GM18499 (cell line): ENCODE measurements around the gene CD44.
A peak's percentile ranks its signal among the peaks of the same experiment; 100 is the strongest.

Experiments used
- ATAC-seq: cut with Tn5 transposase; IDR thresholded peaks from one replicate; pipeline ENCODE4 v1.9.1; 2021; ENCODE audit warnings: moderate number of reproducible peaks; ENCODE audit not compliant: insufficient read depth, unreplicated experiment

CD44 gene

GRCh38 chr11:35154952-35155351, 16.0 kb downstream of the CD44 start:
- ATAC-seq = no peak

GRCh38 chr11:35155677-35156076, 16.7 kb downstream of the CD44 start:
- ATAC-seq = no peak

- no peak for ATAC-seq
Observed at GRCh38 chr11:35157814-35158700, 19.1 kb downstream of the CD44 start.

DNA sequence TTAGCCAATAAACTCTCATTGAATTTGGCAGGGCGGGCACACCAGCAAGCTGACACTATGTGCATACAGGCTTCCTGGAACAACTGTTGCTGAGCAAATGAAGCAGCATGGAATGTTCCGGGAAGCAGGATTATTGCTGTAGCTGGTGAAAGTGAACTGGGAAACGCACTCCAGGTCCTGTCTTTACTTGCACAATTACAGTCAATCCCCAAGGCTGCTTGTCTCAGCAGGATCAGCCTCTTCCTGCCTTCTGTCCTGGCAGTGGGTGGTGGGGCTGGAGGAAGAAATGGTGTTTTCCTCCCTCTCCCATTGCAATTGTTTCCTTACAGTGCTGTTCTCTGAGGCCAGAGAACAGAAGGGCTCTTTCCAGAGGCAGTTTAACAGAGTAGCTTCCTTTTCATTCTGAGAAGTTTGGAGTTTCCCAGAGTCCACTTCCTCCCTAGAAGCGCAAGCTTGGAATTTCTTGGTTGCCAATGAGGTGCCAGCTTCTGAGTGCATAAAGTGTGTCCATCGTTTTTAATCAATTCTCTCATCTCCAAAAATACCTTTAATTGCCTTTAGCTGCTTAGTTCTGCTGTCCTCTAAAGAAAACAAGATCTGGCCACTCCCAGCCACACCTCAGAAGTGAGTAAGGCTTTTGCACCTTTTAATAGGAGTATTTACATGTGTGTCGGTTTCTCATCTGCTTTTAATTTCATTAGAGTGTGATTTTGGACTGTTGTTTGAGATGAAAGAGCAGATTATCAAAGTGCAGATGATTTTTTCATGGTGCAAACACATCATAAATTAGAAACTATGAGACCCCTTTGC, 19.9 kb downstream of the CD44 start:
- no peak for ATAC-seq

DNA sequence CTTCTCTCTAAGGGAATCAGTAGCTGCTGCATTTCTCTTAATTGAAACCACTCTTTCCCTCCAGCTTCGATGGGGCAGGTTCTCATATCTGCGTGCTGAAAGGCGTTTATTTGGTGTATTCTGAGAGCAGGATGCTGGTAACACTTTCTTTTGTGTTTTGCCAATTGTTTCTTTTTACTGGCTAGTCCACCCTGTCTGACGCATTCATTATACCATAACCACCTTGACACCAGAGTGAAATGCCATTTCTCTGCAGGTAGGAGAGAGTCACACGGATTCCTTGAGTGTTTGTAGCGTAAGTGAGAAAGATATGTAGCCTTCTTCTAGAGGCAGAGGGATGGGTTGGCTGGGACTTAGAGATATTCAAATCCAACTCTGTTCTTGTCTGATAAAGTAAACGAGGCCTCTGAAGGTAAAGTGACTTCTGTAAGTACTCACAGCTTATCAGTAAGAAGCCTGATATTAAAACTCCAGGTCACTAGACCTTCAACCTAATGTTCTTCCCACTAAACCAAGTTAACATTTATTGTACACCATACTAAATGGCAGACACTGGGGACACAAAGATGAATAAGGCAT, 21.4 kb downstream of the CD44 start:
- ATAC-seq = no peak

GRCh38 chr11:35160902-35161597, 22.1 kb downstream of the CD44 start:
- no peak for ATAC-seq

GRCh38 chr11:35162745-35163144, 23.8 kb downstream of the CD44 start:
- ATAC-seq = no peak

DNA sequence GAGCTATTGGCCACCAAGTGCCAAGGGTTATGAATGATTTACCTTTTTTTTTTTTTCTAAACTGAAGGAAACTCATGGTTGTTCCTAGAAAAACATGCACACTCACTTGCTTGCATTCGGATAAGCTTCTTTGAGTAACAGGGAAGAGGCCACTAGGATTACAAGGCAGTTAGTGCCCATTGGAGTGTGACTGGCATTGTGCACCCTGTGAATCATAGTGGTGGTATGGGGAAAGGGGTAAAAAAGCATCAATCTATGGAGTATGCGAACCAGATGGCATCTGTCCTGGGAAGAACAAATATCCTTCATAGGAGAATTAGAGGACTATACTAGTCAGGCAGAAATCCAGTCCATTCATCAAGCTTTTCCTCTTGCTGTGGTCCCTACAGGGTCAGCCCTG, 24.2 kb downstream of the CD44 start:
- ATAC-seq = no peak

GRCh38 chr11:35163702-35164496, 24.9 kb downstream of the CD44 start:
- ATAC-seq = no peak

DNA sequence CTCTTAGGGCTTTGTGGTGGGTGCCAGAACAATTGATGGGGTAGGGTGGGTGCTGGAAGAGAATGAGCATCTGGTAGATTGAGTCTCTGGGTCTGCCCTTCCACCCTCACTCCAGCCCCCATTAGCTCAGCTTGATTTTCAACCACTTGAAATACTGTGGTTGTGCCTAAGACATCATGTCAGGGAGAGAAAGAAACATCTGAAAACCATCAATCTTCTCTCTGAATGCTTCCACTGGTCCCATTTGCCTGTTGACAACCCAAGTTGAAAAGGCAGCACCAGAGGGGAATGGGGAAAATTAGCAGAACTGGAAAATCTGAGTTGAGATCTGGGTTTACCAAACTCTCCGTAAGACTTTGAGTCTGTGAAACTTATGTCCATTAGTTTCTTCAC, 26.1 kb downstream of the CD44 start:
- no peak for ATAC-seq

DNA sequence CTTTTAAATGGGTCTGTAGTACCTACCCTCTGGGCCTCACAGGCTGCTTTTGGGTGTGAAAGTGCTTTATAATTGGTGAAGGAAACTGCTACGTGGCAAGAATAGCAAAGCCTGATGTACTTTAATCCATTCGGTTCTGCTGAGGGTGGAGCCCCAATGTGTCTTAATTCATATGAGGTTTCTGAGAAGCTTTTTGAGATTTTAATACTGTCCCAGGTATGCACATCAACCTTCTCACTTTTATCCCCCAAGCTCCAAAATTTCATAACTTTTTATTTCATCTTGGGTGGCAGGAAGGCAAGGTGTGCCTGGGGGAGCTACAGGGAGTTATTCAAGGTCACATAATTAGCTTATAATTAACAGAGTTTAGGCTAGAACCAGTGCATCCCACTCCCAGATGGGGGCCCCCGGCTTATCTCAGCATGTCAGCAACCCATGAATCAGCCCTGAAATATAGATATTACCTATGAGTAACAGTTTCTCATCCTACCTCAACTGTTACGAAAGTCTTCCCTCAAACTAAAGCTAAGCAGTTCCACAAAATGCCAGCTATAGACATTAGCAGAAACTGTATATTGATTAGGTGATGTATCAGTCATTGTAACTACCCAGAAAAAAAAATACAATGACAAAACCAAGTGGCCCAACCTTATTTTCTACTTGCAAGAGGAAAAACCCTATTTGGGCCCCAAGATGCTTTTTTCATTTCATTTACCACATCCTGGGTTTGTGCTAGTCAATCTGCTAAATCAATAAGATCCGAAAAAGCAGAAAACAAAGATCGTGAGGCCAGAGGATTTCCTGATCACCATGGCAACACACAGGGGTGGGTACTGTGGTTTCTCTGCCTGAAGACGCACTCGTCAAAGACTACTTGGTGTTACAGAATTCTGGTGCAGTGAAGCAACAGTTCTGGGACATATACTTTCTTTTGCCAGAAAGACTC, 26.7 kb downstream of the CD44 start:
- ATAC-seq = peak; percentile 75

- no peak for ATAC-seq
Observed at GRCh38 chr11:35166369-35167360, 27.7 kb downstream of the CD44 start.

DNA sequence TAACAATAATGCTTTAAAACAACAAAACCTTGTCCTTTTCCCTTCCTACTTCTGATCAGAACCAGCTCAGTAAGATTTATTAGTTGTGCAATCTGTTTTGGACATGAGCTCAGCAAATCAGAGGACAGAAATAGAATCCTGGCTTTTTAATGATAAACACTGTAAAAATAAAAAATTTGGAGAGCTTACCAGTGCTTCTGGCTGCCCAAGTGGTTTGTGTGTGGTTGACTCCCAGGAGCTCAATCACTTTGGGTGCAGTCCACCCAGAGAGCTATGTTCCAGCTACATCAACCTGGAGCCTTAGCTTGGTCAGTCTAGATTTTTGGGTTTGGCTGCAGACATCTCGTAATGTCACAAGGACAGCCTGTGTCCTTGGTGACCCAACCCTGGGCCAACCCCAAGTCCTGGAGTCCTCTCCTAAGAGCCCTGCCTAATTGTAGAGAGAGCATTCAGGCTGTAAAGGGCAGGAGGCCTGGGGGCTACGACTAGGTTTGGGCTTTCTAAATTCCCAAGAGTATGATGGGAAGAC, 28.5 kb downstream of the CD44 start:
- no peak for ATAC-seq

GRCh38 chr11:35168671-35169070, 29.7 kb downstream of the CD44 start:
- no peak for ATAC-seq

DNA sequence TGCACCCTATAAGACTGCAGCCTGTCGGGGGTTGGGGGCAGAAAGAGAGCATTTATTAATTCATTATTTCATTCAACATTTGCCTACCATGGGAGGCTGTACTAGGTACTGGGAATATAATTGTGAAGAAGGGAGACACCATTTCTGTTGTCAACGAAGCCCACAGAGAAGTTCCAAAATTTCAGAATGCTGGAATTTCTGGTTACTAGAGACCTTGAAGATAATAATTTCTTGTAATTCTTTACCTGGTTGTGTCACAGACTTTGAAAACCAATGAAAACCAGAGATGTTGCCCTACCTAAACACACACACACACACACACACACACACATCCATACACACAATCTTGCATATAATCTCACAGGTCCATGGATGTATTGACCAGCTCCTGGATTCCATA, 30.1 kb downstream of the CD44 start:
- ATAC-seq = no peak

GRCh38 chr11:35169754-35170153, 30.8 kb downstream of the CD44 start:
- ATAC-seq = no peak

- ATAC-seq = no peak
Observed at GRCh38 chr11:35170503-35170902, 31.5 kb downstream of the CD44 start.
